Measurements from ENCODE around the gene TMEM74B.
A peak's percentile ranks its signal among the peaks of the same experiment; 100 is the strongest.

The TMEM74B gene

GRCh38 chr20:1205802-1206201 is 21.0 kb upstream of the TMEM74B start:
- no peak overlapping the region for H3K4me3 ChIP-seq (ENCODE audit: low read depth, low read length)

GRCh38 chr20:1204576-1204975 is 19.8 kb upstream of the TMEM74B start:
- H3K4me3 ChIP-seq (ENCODE audit: low read depth, low read length): no peak overlapping the region

GRCh38 chr20:1204113-1204512 is 19.3 kb upstream of the TMEM74B start:
- H3K4me3 ChIP-seq (ENCODE audit: low read depth, low read length): no peak overlapping the region

- H3K4me3 ChIP-seq (ENCODE audit: low read depth, low read length): no peak overlapping the region
Observed at GRCh38 chr20:1203630-1204029, 18.8 kb upstream of the TMEM74B start.

- H3K4me3 ChIP-seq (ENCODE audit: low read depth, low read length): no peak within 1 kb of the TSS
Observed at GRCh38 chr20:1202762-1203504, 18.2 kb upstream of the TMEM74B start, which contains the start of gene C20orf202. TSS of gene C20orf202 (plus strand) at chr20:1203454. CDS start at chr20:1203586, 132 bp downstream.

- no peak overlapping the region for H3K4me3 ChIP-seq (ENCODE audit: low read depth, low read length)
Observed at GRCh38 chr20:1199964-1200363, 15.2 kb upstream of the TMEM74B start.

- no peak overlapping the region for H3K4me3 ChIP-seq (ENCODE audit: low read depth, low read length)
Observed at GRCh38 chr20:1199212-1199873, 14.6 kb upstream of the TMEM74B start.

GRCh38 chr20:1198751-1199150 is 14.0 kb upstream of the TMEM74B start:
- H3K4me3 ChIP-seq (ENCODE audit: low read depth, low read length): no peak overlapping the region

- no peak overlapping the region for H3K4me3 ChIP-seq (ENCODE audit: low read depth, low read length)
Observed at GRCh38 chr20:1197801-1198200, 13.0 kb upstream of the TMEM74B start.

- no peak overlapping the region for H3K4me3 ChIP-seq (ENCODE audit: low read depth, low read length)
Observed at GRCh38 chr20:1196634-1197033, 11.9 kb upstream of the TMEM74B start.

- no peak overlapping the region for H3K4me3 ChIP-seq (ENCODE audit: low read depth, low read length)
Observed at GRCh38 chr20:1195226-1195625, 10.4 kb upstream of the TMEM74B start.

GRCh38 chr20:1191299-1191698 is 6.5 kb upstream of the TMEM74B start:
- H3K4me3 ChIP-seq (ENCODE audit: low read depth, low read length): no peak overlapping the region

GRCh38 chr20:1190847-1191246 is 6.1 kb upstream of the TMEM74B start:
- H3K4me3 ChIP-seq (ENCODE audit: low read depth, low read length): no peak overlapping the region

- no peak overlapping the region for H3K4me3 ChIP-seq (ENCODE audit: low read depth, low read length)
Observed at GRCh38 chr20:1189827-1190226, 5.0 kb upstream of the TMEM74B start.

- no peak overlapping the region for H3K4me3 ChIP-seq (ENCODE audit: low read depth, low read length)
Observed at GRCh38 chr20:1188347-1188746, 3.6 kb upstream of the TMEM74B start.

- no peak overlapping the region for H3K4me3 ChIP-seq (ENCODE audit: low read depth, low read length)
Observed at GRCh38 chr20:1187605-1188171, 2.9 kb upstream of the TMEM74B start.

GRCh38 chr20:1186367-1186991 is 1.7 kb upstream of the TMEM74B start:
- no peak overlapping the region for H3K4me3 ChIP-seq (ENCODE audit: low read depth, low read length)

- no peak overlapping the region for H3K4me3 ChIP-seq (ENCODE audit: low read depth, low read length)
Observed at GRCh38 chr20:1185790-1186334, 1.1 kb upstream of the TMEM74B start.

- peak overlapping the region; percentile 49 for H3K4me3 ChIP-seq (ENCODE audit: low read depth, low read length)
Observed at GRCh38 chr20:1185316-1185741, 548 bp upstream of the TMEM74B start.

GRCh38 chr20:1184260-1184637 is 532 bp downstream of the TMEM74B start:
- peak overlapping the region; percentile 49 for H3K4me3 ChIP-seq (ENCODE audit: low read depth, low read length)

GRCh38 chr20:1183153-1183552 is 1.6 kb downstream of the TMEM74B start:
- H3K4me3 ChIP-seq (ENCODE audit: low read depth, low read length): no peak overlapping the region
